ENCODE data around the gene GYG2. TPM values are rescaled to one million over a fixed set of nuclear protein-coding genes. Genes with fewer than 3 reads are reported as not detected.
"Not testable (repeated sequence)": the region's sequence is repeated elsewhere in the genome, so short reads cannot be mapped to it uniquely, and the experiment has no call there.

Gene GYG2
- total RNA-seq, 1 experiment from 2014 or later, result not detected

GRCh38 chrX:2794336-2794735, 34.4 kb upstream of the GYG2 start:
- Histone ChIP-seq H4K20me1 (ENCODE audit: insufficient read depth) (no peaks in the 10 kb centered on the region), H3K27ac (ENCODE audit: low read depth, low read length) (no peak overlapping the region), H3K36me3 (ENCODE audit: control insufficient read depth in 1 of 2, insufficient read depth in 2 of 2, low read length in 2 of 2) (no peaks in the 10 kb centered on the region), H3K4me3 (replicated peaks in 1 of 2; ENCODE audit: low read depth in 1 of 2, low read length in 2 of 2) (no peak overlapping the region), H3K9ac (ENCODE audit: low read length) (no peak overlapping the region), H3K79me2 (ENCODE audit: insufficient read depth, low read length) (no peaks in the 10 kb centered on the region), H3K4me1 (ENCODE audit: control insufficient read depth in 1 of 2, insufficient read depth in 2 of 2, low read length in 2 of 2) (no peaks in the 10 kb centered on the region), H3K4me2 (ENCODE audit: low read length) (no peak overlapping the region), H3K27me3 (ENCODE audit: insufficient read depth, low read length) (no peaks in the 10 kb centered on the region), H2AFZ (ENCODE audit: low read depth, low read length, poor library complexity, severe bottlenecking) (no peak overlapping the region), H3K9me3 (ENCODE audit: control insufficient read depth in 1 of 2, insufficient read depth in 1 of 2, low read depth in 1 of 2, low read length in 2 of 2) (no peaks in the 10 kb centered on the region), H3K9me2 (ENCODE audit: insufficient read depth) (no peaks in the 10 kb centered on the region)
- ChIA-PET POLR2A (no interaction called here), RAD21 (ENCODE audit: low non-redundant PET in 1 of 2, low total read pairs in 2 of 2, uncharacterized antibody in 2 of 2, unreplicated experiment in 2 of 2) (no interaction called here), CTCF (no interaction called here)
- intact Hi-C loops (cut with micrococcal nuclease), result no loop called here
- no TSS peak for BruUV-seq (replicated peaks)
- TF ChIP-seq ZBTB33 (IDR thresholded peaks at IDR 0.05; ENCODE audit: extremely low read depth, insufficient replicate concordance, low read length) (no peak), ZFX (IDR thresholded peaks at IDR 0.05) (no peak)
- DNase-seq (ENCODE audit: low read depth, low spot score), result no peak
- ATAC-seq, result no peak

- H3K9ac ChIP-seq (ENCODE audit: low read length); RAD21 ChIA-PET (ENCODE audit: low non-redundant PET in 1 of 2, low total read pairs in 2 of 2, uncharacterized antibody in 2 of 2, unreplicated experiment in 2 of 2); H3K36me3 ChIP-seq (ENCODE audit: control insufficient read depth in 1 of 2, insufficient read depth in 2 of 2, low read length in 2 of 2); H3K27me3 ChIP-seq (ENCODE audit: insufficient read depth, low read length); H3K4me1 ChIP-seq (ENCODE audit: control insufficient read depth in 1 of 2, insufficient read depth in 2 of 2, low read length in 2 of 2); H3K9me3 ChIP-seq (ENCODE audit: control insufficient read depth in 1 of 2, insufficient read depth in 1 of 2, low read depth in 1 of 2, low read length in 2 of 2); H3K27ac ChIP-seq (ENCODE audit: low read depth, low read length); H3K4me3 ChIP-seq (replicated peaks in 1 of 2; ENCODE audit: low read depth in 1 of 2, low read length in 2 of 2); CTCF ChIA-PET; ATAC-seq; H3K9me2 ChIP-seq (ENCODE audit: insufficient read depth); H3K79me2 ChIP-seq (ENCODE audit: insufficient read depth, low read length); H2AFZ ChIP-seq (ENCODE audit: low read depth, low read length, poor library complexity, severe bottlenecking); POLR2A ChIA-PET; BruUV-seq (replicated peaks); H4K20me1 ChIP-seq (ENCODE audit: insufficient read depth); DNase-seq (ENCODE audit: low read depth, low spot score); H3K4me2 ChIP-seq (ENCODE audit: low read length); intact Hi-C loops (cut with micrococcal nuclease): not testable (repeated sequence)
Measured at GRCh38 chrX:2796808-2797207, 31.9 kb upstream of the GYG2 start.

All from HCT116 (cell line).